NCI-H1048 (cell line): ENCODE data around the gene ADPRM.

Experiments used
- DNase-seq: peaks from one replicate; lab custom pipeline; 2025; lab: John Stamatoyannopoulos, UW

ADPRM gene

GRCh38 chr17:10741416-10742135 lies 44.2 kb downstream of the ADPRM start:
- no peak for DNase-seq

DNA sequence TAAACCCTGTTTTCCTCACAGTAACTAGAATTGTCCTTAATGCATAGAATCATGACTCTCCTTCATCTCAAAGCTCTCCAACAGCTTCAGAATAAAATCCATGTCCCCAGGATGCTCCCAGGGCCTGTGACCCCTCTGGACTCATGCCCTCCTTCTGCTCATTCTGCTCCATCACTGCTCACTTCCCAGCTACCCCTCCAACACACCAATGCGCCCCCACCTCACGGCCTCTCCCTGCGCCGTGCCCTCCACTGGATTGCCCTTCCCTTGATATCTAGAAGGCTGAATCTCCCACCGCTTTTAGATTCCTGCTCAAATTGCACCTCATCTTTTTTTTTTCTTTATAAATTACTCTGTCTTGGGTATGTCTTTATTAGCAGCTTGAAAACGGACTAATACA lies 45.0 kb downstream of the ADPRM start:
- no peak for DNase-seq

DNA sequence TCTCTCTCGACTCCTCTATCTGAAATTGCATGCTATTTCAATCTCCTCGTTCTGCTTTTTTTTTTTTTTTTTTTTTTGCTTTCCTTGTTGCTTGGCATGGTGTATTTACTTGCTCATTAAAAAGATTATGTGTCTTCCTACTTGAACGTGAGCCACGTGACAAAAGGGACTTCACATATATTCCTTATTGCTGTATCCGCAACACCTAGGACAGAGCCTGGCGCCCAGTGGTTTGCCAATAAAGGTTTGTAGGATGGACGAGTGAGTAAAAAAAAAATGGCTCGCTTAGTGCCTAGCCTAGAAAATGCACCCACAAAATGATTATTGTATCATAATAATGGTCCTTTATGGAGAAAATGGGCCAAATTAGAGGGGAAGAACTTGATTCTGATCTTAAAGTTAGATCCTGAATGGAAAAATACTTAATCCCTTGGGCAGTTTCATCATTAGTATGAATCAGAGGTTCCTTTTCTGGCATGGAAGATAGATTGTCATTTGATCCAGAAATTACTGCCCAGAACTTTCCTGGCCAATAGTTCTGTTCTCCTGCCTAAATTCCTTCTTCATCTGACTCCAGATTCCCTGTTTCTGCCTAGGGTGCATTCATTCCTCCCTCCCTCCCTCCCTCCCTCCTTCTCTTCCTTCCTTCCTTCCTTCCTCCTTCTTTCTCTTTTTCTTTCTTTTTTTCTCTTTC lies 46.1 kb downstream of the ADPRM start:
- DNase-seq: no peak

GRCh38 chr17:10744501-10745000 lies 47.2 kb downstream of the ADPRM start:
- no peak for DNase-seq

GRCh38 chr17:10745231-10745630 lies 47.8 kb downstream of the ADPRM start:
- DNase-seq: no peak

DNA sequence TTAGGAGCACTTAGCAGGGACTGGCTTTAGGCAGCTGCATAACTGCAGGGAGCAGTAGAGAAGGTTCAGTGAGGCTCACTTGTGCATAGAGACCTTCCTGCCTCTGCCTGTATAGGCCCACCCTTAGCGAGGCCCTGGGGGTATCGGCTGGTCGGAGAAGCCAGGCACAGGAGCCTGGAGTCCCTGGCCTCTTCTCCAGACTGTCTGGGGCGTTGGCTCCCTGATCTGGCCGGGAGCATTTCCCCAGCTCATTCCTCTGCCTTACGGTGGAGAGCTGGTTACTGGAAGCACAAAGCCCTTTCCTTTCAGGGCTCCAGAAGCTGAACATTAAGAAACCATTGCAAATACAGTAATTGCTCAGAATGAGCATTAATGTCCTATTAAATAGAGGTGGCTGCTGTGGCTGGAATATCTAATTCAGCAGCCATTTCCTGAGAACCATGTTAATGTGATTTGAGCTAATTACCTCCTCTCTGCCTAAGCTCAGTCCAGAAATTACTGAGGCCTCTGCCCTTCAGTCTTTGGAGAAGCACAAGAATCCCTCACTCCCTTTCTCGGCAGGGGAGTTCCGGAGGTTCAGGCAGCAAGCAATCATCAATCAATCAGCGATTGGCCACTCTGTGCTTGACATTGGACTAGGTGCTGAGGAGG lies 51.3 kb downstream of the ADPRM start:
- no peak for DNase-seq

GRCh38 chr17:10750210-10750609 lies 52.8 kb downstream of the ADPRM start:
- DNase-seq: no peak

DNA sequence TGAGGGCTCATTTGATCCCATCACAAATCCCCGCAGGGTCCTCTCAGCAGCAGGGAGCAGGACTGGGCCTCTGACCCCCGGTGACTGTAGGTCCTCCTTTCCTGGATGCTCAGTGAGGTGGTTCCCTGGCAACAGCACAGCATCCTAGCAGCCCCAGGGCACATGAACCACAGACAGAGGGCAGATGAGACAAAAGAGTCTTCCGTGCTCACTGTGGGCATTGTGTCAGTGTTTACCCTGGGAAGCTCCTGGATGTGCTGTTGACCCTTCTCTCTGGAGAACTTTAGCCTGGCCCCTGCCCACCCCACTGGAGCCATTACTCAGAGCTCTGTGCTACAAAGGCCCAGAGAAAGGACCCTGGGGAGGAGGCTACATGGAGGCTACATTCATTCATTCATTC lies 54.2 kb downstream of the ADPRM start:
- DNase-seq: no peak

- no peak for DNase-seq
Observed at GRCh38 chr17:10752696-10753095, 55.3 kb downstream of the ADPRM start.

DNA sequence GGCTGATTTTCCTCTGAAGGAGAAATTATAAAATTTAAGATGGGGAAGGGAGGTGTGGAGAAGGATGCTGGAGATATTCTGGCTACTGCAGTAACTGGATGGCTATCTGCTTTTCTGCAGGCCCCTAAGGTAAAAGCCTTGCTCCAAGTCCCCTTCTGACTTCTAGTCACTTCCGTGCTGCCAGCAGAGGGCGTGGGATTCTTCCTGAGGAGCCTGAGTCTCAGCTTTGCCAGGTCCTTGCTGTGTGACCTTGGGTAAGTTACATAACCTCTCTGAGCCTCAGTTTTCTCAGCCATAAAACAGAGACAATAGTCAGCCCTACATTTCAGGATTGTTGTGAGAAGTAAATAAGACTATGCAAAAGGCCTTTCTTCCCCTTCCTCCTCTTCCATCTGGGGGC lies 56.7 kb downstream of the ADPRM start:
- no peak for DNase-seq

DNA sequence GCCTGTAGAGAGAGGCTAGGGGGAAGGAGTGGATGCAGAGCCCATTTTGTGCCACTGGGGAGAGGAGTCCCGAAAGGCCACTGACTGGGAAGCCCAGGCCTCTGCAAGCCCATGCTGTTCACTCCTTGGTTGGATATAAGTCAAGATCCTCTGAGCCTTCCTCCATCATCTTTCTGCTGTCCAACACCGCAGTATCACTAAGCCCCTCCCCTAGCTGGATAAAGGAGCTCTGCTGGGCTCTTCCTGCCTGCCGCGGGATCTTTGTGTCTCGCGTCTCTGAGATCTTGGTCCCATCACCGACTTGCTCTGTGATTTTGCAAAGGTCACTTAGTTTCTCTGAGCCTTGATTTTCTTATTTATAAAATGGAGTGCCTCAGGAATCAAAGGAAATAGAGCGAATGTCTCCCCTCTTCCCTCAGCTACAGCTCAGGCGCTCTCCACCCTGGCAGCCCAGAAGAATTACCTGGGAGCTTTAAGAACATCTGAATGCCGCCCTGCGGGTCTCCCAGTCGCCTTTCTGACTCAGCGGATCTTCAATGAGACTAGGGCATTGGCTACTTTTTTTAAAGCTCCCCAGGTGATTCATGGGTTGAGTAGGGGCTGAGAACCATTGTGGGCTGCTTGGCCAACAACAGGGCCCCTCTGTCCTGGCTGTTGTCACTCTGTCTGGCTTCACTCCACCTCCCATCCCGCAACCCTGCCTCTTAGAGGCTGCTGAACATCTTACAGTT lies 57.6 kb downstream of the ADPRM start:
- DNase-seq: no peak

- DNase-seq: no peak
Observed at GRCh38 chr17:10755592-10756127, 58.3 kb downstream of the ADPRM start.

- no peak for DNase-seq
Observed at GRCh38 chr17:10756185-10756584, 58.8 kb downstream of the ADPRM start.

GRCh38 chr17:10756619-10757018 lies 59.2 kb downstream of the ADPRM start:
- no peak for DNase-seq

DNA sequence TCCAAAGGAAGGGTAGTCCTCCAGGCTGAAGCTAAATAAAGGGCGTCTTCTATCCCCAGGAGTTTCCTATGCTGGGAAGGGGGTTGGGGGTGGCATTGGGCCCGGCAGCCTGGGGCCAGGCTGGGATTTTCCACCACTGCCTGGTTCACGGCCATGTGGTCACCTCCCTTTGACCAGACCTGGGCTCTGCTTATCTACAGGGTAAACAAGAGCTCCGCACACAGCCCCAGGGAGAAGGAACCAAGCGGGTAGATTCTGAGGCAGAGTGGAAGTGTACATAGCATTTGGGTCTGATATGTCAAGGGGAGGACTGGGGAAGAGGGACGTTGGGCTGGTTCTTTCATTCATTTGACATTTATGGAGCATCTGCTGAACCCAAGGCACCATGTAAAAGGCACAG lies 59.7 kb downstream of the ADPRM start:
- DNase-seq: no peak

DNA sequence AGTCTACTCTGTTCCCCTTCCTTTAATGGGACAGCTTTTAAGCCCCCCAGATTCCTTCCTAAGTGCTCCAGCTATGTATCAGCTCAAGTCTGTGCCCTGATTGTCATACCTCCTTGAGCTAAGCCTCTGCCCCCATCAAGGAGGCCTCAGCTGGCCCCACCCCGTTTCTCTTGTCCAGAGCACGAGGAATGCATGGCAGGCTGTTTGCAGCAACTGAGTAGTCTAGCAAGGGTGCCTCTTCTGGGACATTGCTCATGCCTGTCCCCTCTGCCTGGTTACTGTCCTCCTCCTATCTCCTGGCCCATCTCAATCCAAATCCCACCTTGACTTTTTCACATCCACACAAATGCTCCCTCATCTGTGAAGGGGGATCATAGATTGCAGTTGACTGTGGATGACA lies 60.3 kb downstream of the ADPRM start:
- DNase-seq: no peak

GRCh38 chr17:10758062-10758461 lies 60.7 kb downstream of the ADPRM start:
- DNase-seq: no peak
